ENCODE measurements around the gene MEPE.
A peak's percentile ranks its signal among the peaks of the same experiment; 100 is the strongest.

The MEPE gene

GRCh38 chr4:87851332-87851731 is 18.6 kb downstream of the MEPE start:
- no peak for TF ChIP-seq CTCF (IDR thresholded peaks at IDR 0.05; ENCODE audit: insufficient read depth, low read depth, low read length, missing control alignments)
- no peak for DNase-seq (ENCODE audit: low read depth)
- H3K4me3 ChIP-seq (ENCODE audit: low read depth, low read length): no peak overlapping the region

DNA sequence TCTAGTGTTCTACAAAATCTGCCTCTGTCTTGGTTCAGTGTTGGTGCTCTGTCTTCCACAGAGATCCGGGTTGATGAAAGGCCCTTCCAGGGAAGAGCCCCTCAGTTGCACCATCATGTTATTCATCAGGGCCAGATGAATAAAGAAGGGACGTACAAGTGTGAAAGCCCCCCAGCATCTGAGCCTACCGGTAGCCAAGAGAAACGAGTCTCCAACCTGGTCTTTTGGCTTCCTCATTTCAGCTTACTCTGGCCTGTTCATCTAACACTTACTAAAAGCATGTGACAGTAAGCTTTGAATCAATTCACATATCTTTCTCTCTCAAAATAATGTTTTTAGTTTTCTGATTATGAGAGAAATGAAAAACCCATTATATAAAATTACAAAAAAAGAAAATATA is 19.2 kb downstream of the MEPE start:
- TF ChIP-seq CTCF (IDR thresholded peaks at IDR 0.05; ENCODE audit: insufficient read depth, low read depth, low read length, missing control alignments): no peak
- no peak for DNase-seq (ENCODE audit: low read depth)
- H3K4me3 ChIP-seq (ENCODE audit: low read depth, low read length): no peak overlapping the region

DNA sequence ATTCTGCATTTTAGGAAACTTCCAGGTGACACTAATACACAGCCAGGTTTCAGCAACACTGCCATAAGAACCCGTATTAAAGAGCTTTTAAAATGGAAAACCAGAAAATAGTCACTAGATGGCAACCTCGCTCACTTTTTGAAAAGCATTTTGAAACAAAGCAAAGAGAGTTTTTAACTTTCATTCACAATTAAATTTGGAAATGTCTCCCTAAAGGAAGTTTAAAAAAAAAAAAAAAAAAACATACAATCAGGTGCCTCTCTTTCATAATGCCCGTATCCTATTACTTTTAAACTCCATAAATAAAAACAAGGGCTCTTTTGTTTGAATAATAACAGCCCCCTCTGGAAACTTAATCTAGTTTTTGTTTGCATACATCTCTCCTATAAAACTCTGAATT is 20.3 kb downstream of the MEPE start:
- peak; percentile 32 for TF ChIP-seq CTCF (IDR thresholded peaks at IDR 0.05; ENCODE audit: insufficient read depth, low read depth, low read length, missing control alignments)
- no peak overlapping the region for H3K4me3 ChIP-seq (ENCODE audit: low read depth, low read length)
- peak; percentile 28 for DNase-seq (ENCODE audit: low read depth)

- DNase-seq (ENCODE audit: low read depth): no peak
- H3K4me3 ChIP-seq (ENCODE audit: low read depth, low read length): no peak overlapping the region
- TF ChIP-seq CTCF (IDR thresholded peaks at IDR 0.05; ENCODE audit: insufficient read depth, low read depth, low read length, missing control alignments): no peak
Measured at GRCh38 chr4:87853891-87854290, 21.1 kb downstream of the MEPE start.

DNA sequence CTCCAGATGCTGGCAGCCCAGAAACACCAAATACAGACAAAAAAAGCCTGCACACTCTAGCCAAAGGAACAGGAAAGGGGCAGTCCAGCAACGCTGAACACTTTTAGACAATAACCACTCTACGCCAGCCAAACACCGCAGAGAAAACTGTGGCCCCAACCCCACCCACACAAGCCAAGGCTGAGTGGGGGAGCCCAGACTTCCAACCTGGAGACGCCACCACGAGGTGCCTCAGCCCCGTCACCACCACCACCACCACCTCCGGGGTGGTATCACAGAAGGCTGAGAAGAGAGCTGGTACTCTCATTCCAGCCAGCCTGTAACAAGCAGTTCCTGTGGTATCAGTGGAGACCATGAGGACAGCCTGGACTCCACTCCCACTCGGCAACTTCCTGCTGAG is 22.8 kb downstream of the MEPE start:
- no peak for DNase-seq (ENCODE audit: low read depth)
- no peak for TF ChIP-seq CTCF (IDR thresholded peaks at IDR 0.05; ENCODE audit: insufficient read depth, low read depth, low read length, missing control alignments)
- H3K4me3 ChIP-seq (ENCODE audit: low read depth, low read length): no peak overlapping the region

DNA sequence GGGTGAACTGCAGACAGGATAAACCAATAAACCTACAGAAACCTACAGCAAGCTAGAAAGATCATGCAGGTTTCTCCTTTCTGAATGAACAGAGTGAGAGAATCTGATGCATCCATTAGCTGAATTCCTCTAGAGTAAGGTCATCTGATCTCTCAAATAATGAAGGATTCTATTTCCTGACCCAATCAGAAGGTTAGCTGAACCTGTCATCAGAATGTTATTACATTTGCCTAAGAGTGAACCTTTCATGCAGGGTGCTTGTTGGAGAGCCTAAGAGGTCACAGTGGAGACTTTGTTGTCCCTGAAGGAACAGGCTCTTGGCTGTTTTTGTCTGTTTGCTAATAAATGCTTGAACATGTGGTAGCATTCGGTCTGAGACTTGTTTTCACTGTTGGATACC is 24.0 kb downstream of the MEPE start:
- no peak overlapping the region for H3K4me3 ChIP-seq (ENCODE audit: low read depth, low read length)
- no peak for DNase-seq (ENCODE audit: low read depth)
- no peak for TF ChIP-seq CTCF (IDR thresholded peaks at IDR 0.05; ENCODE audit: insufficient read depth, low read depth, low read length, missing control alignments)

DNA sequence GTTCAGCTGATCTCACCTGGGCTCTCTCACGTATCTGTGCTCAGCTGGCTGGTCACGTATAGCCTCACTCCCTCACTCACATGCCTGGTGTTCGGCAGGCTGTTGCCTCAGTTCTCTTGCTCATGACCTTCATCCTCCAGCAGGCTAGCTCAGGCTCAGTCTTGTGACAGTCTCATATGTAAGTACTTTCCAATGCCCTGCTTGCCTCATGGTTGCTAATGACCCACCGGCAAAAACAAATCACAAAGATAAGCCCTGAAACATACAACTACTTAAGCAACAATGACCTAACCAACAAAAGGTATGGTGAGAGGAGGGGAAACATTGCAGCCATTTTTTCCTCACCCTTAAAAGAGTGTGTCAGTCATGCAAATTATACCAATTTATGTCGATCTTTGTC is 25.0 kb downstream of the MEPE start:
- no peak for DNase-seq (ENCODE audit: low read depth)
- no peak for TF ChIP-seq CTCF (IDR thresholded peaks at IDR 0.05; ENCODE audit: insufficient read depth, low read depth, low read length, missing control alignments)
- no peak overlapping the region for H3K4me3 ChIP-seq (ENCODE audit: low read depth, low read length)

Data from GM12865 (cell line).